HG03457 (cell line): ENCODE data around the gene SLC23A3.

Experiments used
- ATAC-seq: cut with Tn5 transposase; IDR thresholded peaks from one replicate; pipeline ENCODE4 v1.9.1; 2021; ENCODE audit warnings: moderate number of reproducible peaks; ENCODE audit not compliant: unreplicated experiment

Gene SLC23A3

GRCh38 chr2:219155054-219155644 is 14.7 kb downstream of the SLC23A3 start:
- ATAC-seq: no peak

GRCh38 chr2:219149667-219150066 is 20.2 kb downstream of the SLC23A3 start:
- ATAC-seq: no peak

GRCh38 chr2:219142329-219142728 is 27.5 kb downstream of the SLC23A3 start:
- ATAC-seq: no peak

GRCh38 chr2:219140722-219141121 is 29.1 kb downstream of the SLC23A3 start:
- ATAC-seq: no peak

GRCh38 chr2:219133976-219134375 is 35.9 kb downstream of the SLC23A3 start:
- ATAC-seq: no peak

GRCh38 chr2:219131744-219132143 is 38.1 kb downstream of the SLC23A3 start:
- no peak for ATAC-seq

GRCh38 chr2:219131327-219131726 is 38.5 kb downstream of the SLC23A3 start:
- no peak for ATAC-seq

GRCh38 chr2:219129589-219129988 is 40.2 kb downstream of the SLC23A3 start:
- no peak for ATAC-seq

GRCh38 chr2:219128396-219128795 is 41.4 kb downstream of the SLC23A3 start:
- ATAC-seq: no peak

GRCh38 chr2:219127037-219127635 is 42.7 kb downstream of the SLC23A3 start:
- no peak for ATAC-seq

- no peak for ATAC-seq
Observed at GRCh38 chr2:219126555-219126954, 43.3 kb downstream of the SLC23A3 start.

GRCh38 chr2:219125886-219126270 is 44.0 kb downstream of the SLC23A3 start:
- no peak for ATAC-seq

GRCh38 chr2:219125225-219125885 is 44.5 kb downstream of the SLC23A3 start:
- ATAC-seq: no peak

- no peak for ATAC-seq
Observed at GRCh38 chr2:219124381-219125110, 45.3 kb downstream of the SLC23A3 start.

GRCh38 chr2:219123356-219124135 is 46.3 kb downstream of the SLC23A3 start:
- ATAC-seq: no peak

- ATAC-seq: no peak
Observed at GRCh38 chr2:219122202-219122980, 47.4 kb downstream of the SLC23A3 start.

GRCh38 chr2:219120082-219120481 is 49.7 kb downstream of the SLC23A3 start:
- no peak for ATAC-seq

GRCh38 chr2:219119422-219120043 is 50.3 kb downstream of the SLC23A3 start:
- no peak for ATAC-seq

GRCh38 chr2:219118504-219118903 is 51.3 kb downstream of the SLC23A3 start:
- ATAC-seq: no peak
